IPS-18c (cell line): ENCODE data around the gene MAP2K1.
"Not testable (repeated sequence)": the region's sequence is repeated elsewhere in the genome, so short reads cannot be mapped to it uniquely, and the experiment has no call there.

Source experiments
- H3K4me3 ChIP-seq: 2 replicates; pipeline ENCODE4 v1.7.0; 2013; ENCODE audit warnings: low read depth, mild to moderate bottlenecking, low read length, moderate library complexity; ENCODE audit not compliant: insufficient read depth
- H3K9me3 ChIP-seq: one replicate; pipeline ENCODE4 v1.6.1; 2013; ENCODE audit warnings: mild to moderate bottlenecking, low read length, moderate library complexity; ENCODE audit not compliant: control insufficient read depth, insufficient read depth

MAP2K1 gene

DNA sequence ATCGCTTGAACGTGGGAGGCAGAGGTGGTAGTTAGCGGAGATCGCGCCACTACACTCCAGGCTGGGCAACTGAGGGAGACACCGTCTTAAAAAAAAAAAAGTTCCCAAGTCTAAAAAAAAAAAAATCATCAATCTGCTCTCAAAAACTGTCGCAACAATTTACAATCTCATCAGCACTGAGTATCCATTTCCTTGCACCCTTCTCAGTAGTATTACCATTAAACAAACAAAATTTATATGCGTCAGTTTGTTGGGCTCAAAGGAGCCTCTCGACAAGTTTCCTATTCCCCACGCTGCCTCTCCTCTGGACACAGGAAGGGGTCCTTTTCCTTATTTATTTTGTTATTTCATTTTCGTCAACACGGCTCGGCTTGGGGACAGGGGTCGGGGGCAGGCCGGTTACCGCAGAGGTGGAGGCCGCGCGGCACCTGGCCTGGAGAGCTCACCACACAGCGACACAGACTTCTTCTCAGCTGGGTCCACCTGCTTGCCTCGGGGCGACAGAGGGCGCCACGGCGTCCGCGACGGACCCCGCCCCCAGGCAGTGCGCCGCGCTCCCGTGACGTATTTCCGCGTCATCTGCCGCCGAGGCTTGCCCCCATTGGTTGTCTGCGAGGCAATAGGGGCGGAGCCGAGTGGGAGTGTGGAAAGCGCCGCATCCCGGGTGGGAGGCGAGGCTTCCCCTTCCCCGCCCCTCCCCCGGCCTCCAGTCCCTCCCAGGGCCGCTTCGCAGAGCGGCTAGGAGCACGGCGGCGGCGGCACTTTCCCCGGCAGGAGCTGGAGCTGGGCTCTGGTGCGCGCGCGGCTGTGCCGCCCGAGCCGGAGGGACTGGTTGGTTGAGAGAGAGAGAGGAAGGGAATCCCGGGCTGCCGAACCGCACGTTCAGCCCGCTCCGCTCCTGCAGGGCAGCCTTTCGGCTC, at the start of gene MAP2K1:
Gene MAP2K1 (plus strand): TSS at position 709 of the 920 bp plus-strand sequence. CDS start 436 bp downstream, outside the sequence.
- no peaks in the 10 kb centered on the region for H3K9me3 ChIP-seq
- H3K4me3 ChIP-seq = peak within 1 kb of the TSS; percentile 88

DNA sequence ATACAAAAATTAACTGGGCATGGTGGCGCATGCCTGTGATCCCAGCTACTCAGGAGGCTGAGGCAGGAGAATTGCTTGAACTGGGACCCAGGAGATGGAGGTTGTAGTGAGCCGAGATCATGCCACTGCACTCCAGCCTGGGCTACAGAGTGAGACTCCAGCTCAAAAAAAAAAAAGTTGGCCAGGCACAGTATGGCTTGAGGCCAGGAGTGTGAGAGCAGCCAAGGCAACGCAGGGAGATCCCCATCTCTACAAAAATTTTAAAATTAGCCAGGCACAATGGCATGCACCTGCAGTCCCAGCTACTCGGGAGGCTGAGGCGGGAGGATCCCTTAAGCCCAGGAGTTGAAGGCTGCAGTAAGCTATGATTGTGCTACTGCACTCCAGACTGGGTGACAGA, 38.2 kb upstream of the MAP2K1 start:
- not testable (repeated sequence) for H3K4me3 ChIP-seq, H3K9me3 ChIP-seq

DNA sequence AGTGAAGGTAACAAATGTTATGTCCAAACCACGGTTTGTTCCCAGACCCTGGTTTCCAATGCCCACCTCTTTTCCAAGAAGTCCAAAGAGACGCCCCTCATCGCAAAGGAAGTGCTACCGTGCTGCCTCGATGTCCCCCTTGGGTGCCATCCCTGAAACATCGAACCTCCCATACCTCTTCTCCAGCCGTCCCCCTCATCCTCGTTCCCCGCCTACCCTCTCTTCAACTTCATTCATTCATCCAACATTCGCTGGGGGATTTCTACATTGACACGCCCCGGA, 30.7 kb upstream of the MAP2K1 start:
- peak overlapping the region; percentile 81 for H3K4me3 ChIP-seq
- H3K9me3 ChIP-seq = no peaks in the 10 kb centered on the region

DNA sequence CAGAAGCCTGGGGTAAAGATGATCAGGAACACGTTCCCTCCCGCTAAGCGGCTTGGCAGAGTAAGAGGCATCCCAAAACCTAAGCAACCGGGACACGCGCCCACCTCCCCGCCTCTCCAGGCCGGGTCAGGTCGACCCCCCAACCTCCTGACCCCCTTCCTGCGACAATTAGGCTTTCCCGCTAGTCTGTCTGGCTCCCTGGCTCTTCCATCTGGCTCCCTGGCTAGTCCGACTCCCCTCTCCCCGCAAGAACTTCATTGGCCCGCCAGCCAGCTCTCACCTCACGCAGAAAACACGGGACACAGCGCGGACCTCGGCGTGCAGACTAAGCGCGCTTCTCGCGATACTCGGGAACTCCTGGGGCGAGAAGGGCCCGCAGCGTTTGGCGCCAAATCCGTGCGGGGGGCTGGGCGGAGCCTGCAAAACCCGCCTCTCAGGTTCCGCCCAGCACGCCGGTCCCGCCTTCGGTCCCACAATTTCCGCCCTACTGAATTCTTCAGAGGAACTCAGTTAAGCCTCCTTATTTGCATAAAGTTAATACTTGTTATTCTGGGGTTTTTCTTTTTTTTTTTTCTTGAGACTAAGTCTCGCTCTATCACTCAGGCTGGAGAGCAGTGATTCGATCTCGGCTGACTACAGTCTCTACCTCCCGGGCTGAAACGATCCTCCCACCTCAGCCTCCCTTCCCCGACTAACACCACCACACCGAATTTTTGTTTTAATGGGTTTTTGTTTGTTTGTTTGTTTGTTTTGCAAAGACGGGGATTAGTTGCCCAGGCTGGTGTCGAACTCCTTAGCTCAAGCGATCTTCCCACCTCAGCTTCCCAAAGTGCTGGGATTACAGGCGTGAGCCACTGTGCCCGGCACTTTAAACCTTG, 30.1 kb upstream of the MAP2K1 start, which contains the start of gene TIPIN:
Gene TIPIN (minus strand): TSS at position 327 of the 878 bp plus-strand sequence. CDS start 3,738 bp downstream, outside the sequence.
- Histone ChIP-seq H3K9me3 (no peaks in the 10 kb centered on the region), H3K4me3 (peak within 1 kb of the TSS; percentile 81)

DNA sequence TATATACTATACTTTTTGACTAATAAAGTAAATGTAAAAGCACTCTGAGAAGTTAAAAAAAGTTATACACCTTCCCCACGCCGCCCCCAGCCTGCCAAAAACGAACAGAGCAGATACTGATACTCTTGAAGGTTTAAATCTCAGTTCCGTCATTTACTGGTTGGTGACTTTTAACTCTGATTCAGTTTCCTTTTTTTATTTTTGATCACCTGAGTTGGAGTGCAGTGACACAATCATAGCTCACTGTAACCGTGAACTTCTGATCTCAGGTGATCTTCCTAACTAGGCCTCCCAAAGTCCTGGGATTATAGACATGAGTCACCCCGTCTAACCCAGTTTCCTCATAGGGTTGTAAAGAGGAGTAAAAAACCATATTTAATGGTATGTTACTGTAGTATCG, 27.0 kb upstream of the MAP2K1 start:
- Histone ChIP-seq H3K9me3 (no peaks in the 10 kb centered on the region), H3K4me3 (no peak overlapping the region)

DNA sequence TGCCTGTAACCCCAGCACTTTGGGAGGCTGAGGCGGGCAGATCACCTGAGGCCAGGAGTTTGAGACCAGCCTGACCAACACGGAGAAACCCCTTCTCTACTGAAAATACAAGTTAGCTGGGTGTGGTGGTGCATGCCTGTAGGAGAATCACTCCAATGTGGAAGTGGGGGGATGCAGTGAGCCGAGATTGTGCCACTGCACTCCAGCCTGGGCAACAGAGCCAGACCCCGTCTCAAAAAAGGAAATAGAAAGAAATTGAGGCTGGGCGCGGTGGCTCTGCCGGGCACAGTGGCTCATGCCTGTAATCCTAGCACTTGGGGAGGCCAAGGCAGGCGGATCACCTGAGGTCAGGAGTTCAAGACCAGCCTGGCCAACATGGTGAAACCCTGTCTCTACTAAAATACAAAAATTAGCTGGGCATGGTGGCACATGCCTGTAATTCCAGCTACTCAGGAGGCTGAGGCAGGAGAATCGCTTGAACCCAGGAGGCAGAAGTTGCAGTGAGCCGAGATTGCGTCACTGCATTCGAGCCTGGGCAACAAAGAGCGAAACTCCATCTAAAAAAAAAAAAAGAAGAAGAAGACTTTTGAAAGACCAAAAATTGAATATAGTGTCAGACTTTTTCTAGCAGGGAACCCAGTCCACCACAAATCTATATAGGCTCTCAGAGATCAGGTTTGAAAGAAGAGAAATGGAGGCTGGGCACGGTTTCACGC, 24.8 kb upstream of the MAP2K1 start:
- H3K9me3 ChIP-seq, H3K4me3 ChIP-seq: not testable (repeated sequence)

DNA sequence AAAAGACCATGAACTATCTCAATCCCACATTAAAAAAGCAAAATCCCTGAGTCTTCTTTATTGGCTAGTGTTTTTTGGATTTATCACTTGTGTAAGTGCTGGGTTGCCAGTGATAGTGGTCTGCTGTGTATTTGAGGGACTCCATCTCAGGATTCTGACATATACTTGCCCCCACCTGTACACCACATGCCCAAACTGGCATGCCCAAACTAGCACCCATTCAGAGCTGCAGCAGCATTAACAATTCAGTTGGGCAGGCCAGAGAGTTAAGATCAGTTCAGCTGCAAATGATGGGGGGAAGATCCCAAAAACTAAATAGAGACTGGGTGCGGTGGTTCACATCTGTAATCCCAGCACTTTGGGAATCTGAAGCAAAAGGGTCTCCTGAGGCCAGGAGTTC, 23.9 kb upstream of the MAP2K1 start:
- H3K4me3 ChIP-seq = no peak overlapping the region
- H3K9me3 ChIP-seq = no peaks in the 10 kb centered on the region

DNA sequence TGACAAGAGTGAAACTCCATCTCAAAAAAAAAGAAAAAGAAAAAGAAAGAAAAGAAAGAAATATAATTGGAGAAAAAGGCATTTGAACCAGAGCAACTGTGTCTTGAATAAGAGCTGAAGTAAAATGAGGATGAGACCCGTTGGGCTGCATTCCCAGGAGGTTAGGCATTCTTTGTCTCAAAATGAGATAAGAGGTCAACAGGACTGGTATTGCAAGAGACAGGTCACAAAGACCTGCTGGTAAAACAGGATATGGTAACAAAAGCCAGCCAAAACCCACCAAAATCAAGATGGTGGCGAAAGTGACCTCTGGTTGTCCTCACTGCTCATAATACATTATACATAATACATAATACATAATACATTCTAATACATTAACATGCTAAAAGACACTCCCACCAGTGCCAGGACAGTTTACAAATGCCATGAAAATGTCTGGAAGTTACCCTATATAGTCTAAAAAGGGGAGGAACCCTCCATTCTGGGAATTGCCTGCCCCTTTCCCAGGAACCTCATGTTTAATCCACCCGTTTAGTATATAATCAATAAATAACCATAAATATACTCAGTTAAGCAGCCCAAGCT, 21.7 kb upstream of the MAP2K1 start:
- no peak overlapping the region for H3K4me3 ChIP-seq
- no peaks in the 10 kb centered on the region for H3K9me3 ChIP-seq

DNA sequence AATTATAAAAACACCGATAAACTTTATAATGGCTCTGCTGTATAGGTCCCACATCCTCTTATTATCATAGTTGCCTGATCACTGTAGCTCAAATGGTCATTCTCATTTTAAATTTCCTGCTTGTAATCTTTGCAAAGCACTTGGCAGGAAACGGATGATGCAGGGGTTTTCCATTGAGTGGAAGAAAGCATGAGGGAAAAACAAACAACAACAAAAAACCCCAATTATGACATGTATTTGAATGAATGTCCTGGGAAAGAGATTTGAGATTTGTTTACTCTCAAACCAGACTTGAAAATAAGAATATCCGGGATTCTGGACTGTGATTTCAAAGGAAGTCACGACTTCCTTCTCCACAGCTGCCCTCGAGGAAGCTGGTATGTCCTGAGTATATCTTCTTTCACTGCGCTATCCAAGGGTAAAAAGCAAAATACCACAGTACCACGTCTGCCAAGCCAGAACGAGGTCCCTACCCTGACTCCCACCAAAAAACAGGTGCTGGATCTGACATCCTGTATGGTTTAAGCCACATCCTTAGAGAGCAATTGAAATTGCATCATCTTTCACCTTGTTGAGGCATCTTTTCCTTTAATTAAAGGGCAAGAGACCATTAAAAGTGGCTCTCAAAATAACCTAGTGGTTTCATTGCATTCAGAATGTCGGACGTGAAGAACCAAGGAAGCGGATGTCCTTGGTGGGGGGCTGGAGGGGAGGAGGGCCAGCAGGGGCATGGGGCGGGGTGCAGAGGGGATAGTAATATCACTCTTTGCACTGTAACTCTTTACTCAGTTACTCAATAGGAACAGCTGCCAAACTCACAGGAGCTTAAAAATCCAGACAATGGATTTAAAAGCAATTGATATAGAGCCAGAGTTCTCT, 16.7 kb upstream of the MAP2K1 start:
- Histone ChIP-seq H3K4me3 (no peak overlapping the region), H3K9me3 (peaks cover 2% of the 10 kb centered on the region)

DNA sequence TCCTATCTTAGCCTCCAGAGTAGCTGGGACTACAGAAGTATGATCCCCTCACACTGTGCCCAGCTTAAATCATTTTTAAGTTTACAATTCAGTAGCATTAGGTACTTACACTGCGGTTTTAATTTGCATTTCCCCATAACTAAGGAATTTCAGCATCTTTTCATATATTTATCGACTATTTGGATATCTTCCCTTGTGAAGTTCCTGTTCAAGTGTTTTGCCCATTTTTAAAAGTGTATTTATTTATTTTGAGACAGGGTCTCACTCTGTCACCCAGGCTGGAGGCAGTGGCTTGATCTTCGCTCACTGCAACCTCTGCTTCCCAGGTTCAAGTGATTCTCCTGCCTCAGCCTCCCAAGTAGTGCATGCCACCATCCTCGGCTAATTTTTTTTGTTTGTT, 12.5 kb upstream of the MAP2K1 start:
- Histone ChIP-seq H3K4me3 (no peak overlapping the region), H3K9me3 (peaks cover 2% of the 10 kb centered on the region)

DNA sequence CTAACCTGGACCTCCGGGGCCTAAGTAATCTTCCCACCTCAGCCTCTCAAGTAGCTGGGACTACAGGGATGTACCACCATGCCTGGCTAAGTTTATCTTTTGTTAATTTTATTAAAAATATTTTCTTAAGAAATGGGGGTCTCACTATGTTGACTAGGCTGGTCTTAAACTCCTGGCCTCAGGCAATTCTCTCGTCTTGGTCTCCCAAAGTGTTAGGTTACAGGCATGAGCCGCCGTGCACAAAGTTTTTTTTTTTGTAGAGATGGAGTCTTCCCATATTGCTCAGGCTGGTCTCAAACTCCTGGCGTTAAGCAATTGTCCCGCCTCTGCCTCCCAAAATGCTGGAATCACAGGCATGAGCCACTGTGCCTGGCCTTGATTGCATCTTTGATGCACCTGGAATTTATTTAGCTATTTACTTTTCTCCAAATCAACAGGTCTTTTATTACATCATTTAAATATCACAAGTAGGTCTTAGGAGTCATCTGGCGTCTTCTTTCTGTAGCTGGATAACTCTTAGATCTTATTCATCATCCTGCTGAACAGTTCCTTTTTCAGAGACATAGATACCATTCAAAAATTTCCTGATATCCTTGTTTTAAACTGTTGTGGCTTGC, 7.8 kb upstream of the MAP2K1 start:
- no peaks in the 10 kb centered on the region for H3K9me3 ChIP-seq
- no peak overlapping the region for H3K4me3 ChIP-seq

DNA sequence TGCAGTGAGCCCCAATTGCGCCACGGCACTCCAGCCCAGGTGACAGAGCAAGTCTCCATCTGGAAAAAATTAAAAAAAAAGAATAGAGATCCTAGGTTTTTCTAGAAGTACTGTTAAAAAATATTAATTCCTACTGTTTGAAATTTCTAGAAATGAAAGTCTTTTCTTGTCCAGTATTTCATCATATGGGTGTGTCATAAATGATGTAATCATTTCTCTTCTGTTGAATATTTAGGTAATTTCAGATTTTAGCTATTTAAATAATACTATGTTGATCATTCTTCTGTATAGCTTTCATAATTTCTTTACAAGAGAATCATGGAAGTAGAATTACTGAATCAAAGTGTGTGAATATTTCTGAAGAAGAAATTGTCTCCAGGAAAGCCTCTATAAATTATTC, 5.3 kb upstream of the MAP2K1 start:
- H3K9me3 ChIP-seq, H3K4me3 ChIP-seq: not testable (repeated sequence)

DNA sequence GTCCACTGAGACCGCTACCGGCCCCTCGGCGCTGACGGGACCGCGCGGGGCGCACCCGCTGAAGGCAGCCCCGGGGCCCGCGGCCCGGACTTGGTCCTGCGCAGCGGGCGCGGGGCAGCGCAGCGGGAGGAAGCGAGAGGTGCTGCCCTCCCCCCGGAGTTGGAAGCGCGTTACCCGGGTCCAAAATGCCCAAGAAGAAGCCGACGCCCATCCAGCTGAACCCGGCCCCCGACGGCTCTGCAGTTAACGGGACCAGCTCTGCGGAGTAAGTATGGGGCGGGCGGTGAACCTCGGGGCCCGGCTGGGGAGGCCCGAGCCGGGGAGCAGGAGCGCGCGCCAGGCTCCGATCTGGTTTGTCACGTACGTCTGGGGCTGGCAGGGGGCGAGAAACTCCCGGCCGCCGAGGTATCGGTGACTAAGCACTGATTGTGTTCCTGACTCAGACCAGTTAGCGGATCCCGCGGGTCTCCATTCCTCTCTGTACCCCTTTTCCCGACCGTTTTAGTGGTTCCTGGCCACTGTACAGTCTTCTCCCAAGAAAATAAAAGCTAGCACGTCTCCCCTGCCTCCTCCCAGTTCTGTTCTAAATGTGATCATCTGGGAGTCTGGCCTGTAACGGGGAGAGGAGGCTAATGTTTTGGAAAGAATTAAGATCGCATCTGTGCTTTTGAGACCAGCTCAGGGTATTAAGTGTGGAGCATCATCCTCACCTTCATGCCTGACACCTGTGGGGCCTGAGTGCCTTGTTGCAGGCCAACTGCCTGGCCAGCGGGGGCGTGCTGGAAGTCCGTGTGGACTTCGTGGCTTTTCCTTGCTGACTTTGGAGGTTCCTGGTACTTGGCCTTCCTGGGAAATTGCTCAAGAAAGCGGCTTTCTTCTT, 691 bp downstream of the MAP2K1 start:
- Histone ChIP-seq H3K9me3 (no peaks in the 10 kb centered on the region), H3K4me3 (peak overlapping the region; percentile 88)

DNA sequence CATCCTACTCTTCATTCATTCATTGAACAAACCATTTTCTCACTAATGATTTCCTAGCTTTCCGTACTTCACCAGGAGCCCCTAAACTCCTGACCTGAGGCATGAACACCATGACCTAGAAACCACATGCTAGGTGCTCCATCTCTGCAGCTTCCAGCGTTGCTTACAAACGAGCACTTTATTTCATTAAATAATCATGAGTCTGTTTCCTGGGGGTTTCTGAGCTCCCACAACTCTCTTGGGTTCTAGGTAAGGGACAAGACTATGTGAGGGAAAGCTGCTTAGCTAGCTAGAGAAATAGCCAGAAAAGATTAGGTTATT, 1.3 kb downstream of the MAP2K1 start:
- no peaks in the 10 kb centered on the region for H3K9me3 ChIP-seq
- H3K4me3 ChIP-seq = peak overlapping the region; percentile 88

DNA sequence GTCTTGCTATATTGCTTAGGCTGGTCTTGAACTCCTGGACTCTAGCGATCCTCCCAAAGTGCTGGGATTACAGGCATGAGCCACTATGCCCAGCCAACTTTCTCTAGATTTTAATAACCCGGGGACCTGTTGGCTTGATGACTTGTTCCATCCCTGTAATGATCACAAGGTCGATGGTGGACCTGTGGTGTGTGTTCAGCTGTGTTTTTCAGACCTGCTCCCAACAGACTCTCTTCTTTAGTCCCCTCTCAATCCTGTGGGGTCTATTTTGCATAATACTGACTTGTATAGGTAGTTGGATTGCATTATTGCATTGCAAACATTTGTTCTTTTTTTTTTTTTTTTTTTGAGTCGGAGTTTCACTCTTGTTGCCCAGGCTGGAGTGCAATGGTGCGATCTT, 1.9 kb downstream of the MAP2K1 start:
- Histone ChIP-seq H3K9me3 (no peaks in the 10 kb centered on the region), H3K4me3 (no peak overlapping the region)
